ENCODE data around the gene SPINK4.

Gene SPINK4

GRCh38 chr9:33230756-33231622, 9.0 kb upstream of the SPINK4 start:
- Mint-ChIP-seq H3K4me1 (peaks cover under 1% of the 10 kb centered on the region), H3K27ac (no peak overlapping the region), H3K9me3 (no peaks in the 10 kb centered on the region), H3K36me3 (ENCODE audit: low read depth) (no peaks in the 10 kb centered on the region), H3K27me3 (ENCODE audit: low read depth, poor library complexity) (peaks cover 42% of the 10 kb centered on the region), H3K4me3 (no peak overlapping the region)
- TF ChIP-seq CTCF (IDR thresholded peaks at IDR 0.05), result no peak
- DNase-seq, result no peak

GRCh38 chr9:33231623-33231942, 8.4 kb upstream of the SPINK4 start:
- no peaks in the 10 kb centered on the region for H3K4me1 Mint-ChIP-seq
- peaks cover 47% of the 10 kb centered on the region for H3K27me3 Mint-ChIP-seq (ENCODE audit: low read depth, poor library complexity)
- H3K36me3 Mint-ChIP-seq (ENCODE audit: low read depth), result no peaks in the 10 kb centered on the region
- H3K9me3 Mint-ChIP-seq, result no peaks in the 10 kb centered on the region
- no peak for DNase-seq
- no peak overlapping the region for H3K27ac Mint-ChIP-seq
- TF ChIP-seq CTCF (IDR thresholded peaks at IDR 0.05), result no peak
- H3K4me3 Mint-ChIP-seq, result no peak overlapping the region

- DNase-seq, result no peak
- no peak for TF ChIP-seq CTCF (IDR thresholded peaks at IDR 0.05)
- Mint-ChIP-seq H3K4me1 (no peaks in the 10 kb centered on the region), H3K27me3 (ENCODE audit: low read depth, poor library complexity) (peaks cover 54% of the 10 kb centered on the region), H3K27ac (no peak overlapping the region), H3K4me3 (no peak overlapping the region), H3K36me3 (ENCODE audit: low read depth) (no peaks in the 10 kb centered on the region), H3K9me3 (no peaks in the 10 kb centered on the region)
These were observed 7.2 kb upstream of the SPINK4 start for GRCh38 chr9:33232815-33233214.

- no peak overlapping the region for H3K27ac Mint-ChIP-seq
- DNase-seq, result no peak
- H3K27me3 Mint-ChIP-seq (ENCODE audit: low read depth, poor library complexity), result peaks cover 54% of the 10 kb centered on the region
- H3K4me3 Mint-ChIP-seq, result no peak overlapping the region
- H3K9me3 Mint-ChIP-seq, result no peaks in the 10 kb centered on the region
- H3K4me1 Mint-ChIP-seq, result no peaks in the 10 kb centered on the region
- no peak for TF ChIP-seq CTCF (IDR thresholded peaks at IDR 0.05)
- no peaks in the 10 kb centered on the region for H3K36me3 Mint-ChIP-seq (ENCODE audit: low read depth)
These were observed 6.2 kb upstream of the SPINK4 start for GRCh38 chr9:33233626-33234342.

- Mint-ChIP-seq H3K27ac (no peak overlapping the region), H3K4me1 (peaks cover 5% of the 10 kb centered on the region), H3K9me3 (no peaks in the 10 kb centered on the region), H3K4me3 (no peak overlapping the region), H3K27me3 (ENCODE audit: low read depth, poor library complexity) (peaks cover 49% of the 10 kb centered on the region), H3K36me3 (ENCODE audit: low read depth) (no peaks in the 10 kb centered on the region)
- DNase-seq, result no peak
- no peak for TF ChIP-seq CTCF (IDR thresholded peaks at IDR 0.05)
These were observed 5.2 kb upstream of the SPINK4 start for GRCh38 chr9:33234511-33235467.

All from nephron progenitor cell (in vitro differentiated cells).